SK-N-SH (cell line): Measurements from ENCODE around the gene CNTNAP2. TPM values are rescaled to one million over a fixed set of nuclear protein-coding genes. Genes with fewer than 3 reads are reported as not detected.

ENCODE experiments used
- ELF1 ChIP-seq: IDR thresholded peaks from 2 replicates; pipeline ENCODE4 v1.4.0; 2012
- EZH2phosphoT487 ChIP-seq: fragments of 200-600 bp; sonication (generic); IDR thresholded peaks from 2 replicates; pipeline ENCODE4 v1.6.1; 2017; ENCODE audit warnings: low read depth, mixed run types, mild to moderate bottlenecking, antibody characterized with exemption, moderate library complexity, borderline replicate concordance
- FOSL2 ChIP-seq: IDR thresholded peaks from 2 replicates; pipeline ENCODE4 v1.4.0; 2012; ENCODE audit warnings: low read depth, mild to moderate bottlenecking, moderate library complexity, borderline replicate concordance
- FOXM1 ChIP-seq: IDR thresholded peaks from 2 replicates; pipeline ENCODE4 v1.4.0; 2012; ENCODE audit warnings: low read depth, mild to moderate bottlenecking
- GABPA ChIP-seq: IDR thresholded peaks from 2 replicates; pipeline ENCODE4 v1.4.0; 2012; ENCODE audit warnings: low read depth, mild to moderate bottlenecking
- GATA2 ChIP-seq: sonication (generic); formaldehyde crosslinking; IDR thresholded peaks from 2 replicates; pipeline ENCODE4 v1.5.0; 2020; ENCODE audit warnings: mild to moderate bottlenecking, missing genetic modification reagents
- MXI1 ChIP-seq: IDR thresholded peaks from 2 replicates; pipeline ENCODE4 v1.6.1; 2012; ENCODE audit warnings: mild to moderate bottlenecking, low read depth, low read length, improper control_type of control experiment
- NFIC ChIP-seq: IDR thresholded peaks from 2 replicates; pipeline ENCODE4 v1.4.0; 2012; ENCODE audit warnings: borderline replicate concordance
- NRF1 ChIP-seq: IDR thresholded peaks from 2 replicates; pipeline ENCODE4 v1.6.1; 2012; ENCODE audit warnings: low read depth, mild to moderate bottlenecking, low read length
- POLR2AphosphoS5 ChIP-seq: IDR thresholded peaks from 2 replicates; pipeline ENCODE4 v1.6.1; 2012; ENCODE audit warnings: low read depth, low read length
- RAD21 ChIP-seq: IDR thresholded peaks from 2 replicates; pipeline ENCODE4 v1.6.1; 2012; ENCODE audit warnings: mild to moderate bottlenecking, low read length
- RCOR1 ChIP-seq: fragments of 150-350 bp; IDR thresholded peaks from 2 replicates; pipeline ENCODE4 v1.6.1; 2017; ENCODE audit warnings: antibody characterized with exemption, low read length
- RXRA ChIP-seq: IDR thresholded peaks from 2 replicates; pipeline ENCODE4 v1.4.0; 2012; ENCODE audit warnings: low read depth, mild to moderate bottlenecking, borderline replicate concordance
- SIN3A ChIP-seq: IDR thresholded peaks from 2 replicates; pipeline ENCODE4 v1.6.1; 2012; ENCODE audit warnings: low read depth, mild to moderate bottlenecking, low read length, moderate library complexity, borderline replicate concordance
- SMC3 ChIP-seq: IDR thresholded peaks from 2 replicates; pipeline ENCODE4 v1.6.1; 2012; ENCODE audit warnings: low read depth, low read length, improper control_type of control experiment
- TAF1 ChIP-seq: IDR thresholded peaks from 2 replicates; pipeline ENCODE4 v1.6.1; 2012; ENCODE audit warnings: low read depth, mild to moderate bottlenecking, low read length, moderate library complexity, borderline replicate concordance
- TCF12 ChIP-seq: IDR thresholded peaks from 2 replicates; pipeline ENCODE4 v1.4.0; 2012
- TEAD4 ChIP-seq: IDR thresholded peaks from 2 replicates; pipeline ENCODE4 v1.4.0; 2012; ENCODE audit warnings: mild to moderate bottlenecking, borderline replicate concordance; ENCODE audit not compliant: insufficient read depth
- YY1 ChIP-seq: IDR thresholded peaks from 2 replicates; pipeline ENCODE4 v1.4.0; 2012; ENCODE audit warnings: low read depth, mild to moderate bottlenecking
- polyA plus RNA-seq, 3 experiments: library from polyadenylated mRNA; depleted of rRNA; stranded (reverse); fragments of >200 nt; gene quantifications; 2 replicates each; pipeline ENCODE4 v1.2.3, GENCODE V29; 2012
- TF ChIP-seq, protein P1 (sequence below): fragments of 150-350 bp; IDR thresholded peaks from 2 replicates; pipeline ENCODE4 v1.6.1; 2017; ENCODE audit warnings: antibody characterized with exemption, low read length, low read depth, borderline replicate concordance
- TF ChIP-seq, protein P2 (sequence below): IDR thresholded peaks from 2 replicates; pipeline ENCODE4 v1.6.1; 2012; ENCODE audit warnings: mild to moderate bottlenecking, low read depth, low read length, moderate library complexity
- TF ChIP-seq, protein P3 (sequence below): IDR thresholded peaks from 2 replicates; pipeline ENCODE4 v1.4.0; 2012; ENCODE audit warnings: low read depth
- TF ChIP-seq, protein P4 (sequence below): fragments of 200-600 bp; sonication (generic); IDR thresholded peaks from 2 replicates; pipeline ENCODE4 v1.6.1; 2017; ENCODE audit warnings: antibody characterized with exemption, mild to moderate bottlenecking, moderate library complexity

CNTNAP2 gene
- polyA plus RNA-seq, 1 of the 3 experiments (the other 2 are of a cell fraction), result 3.4 TPM

DNA sequence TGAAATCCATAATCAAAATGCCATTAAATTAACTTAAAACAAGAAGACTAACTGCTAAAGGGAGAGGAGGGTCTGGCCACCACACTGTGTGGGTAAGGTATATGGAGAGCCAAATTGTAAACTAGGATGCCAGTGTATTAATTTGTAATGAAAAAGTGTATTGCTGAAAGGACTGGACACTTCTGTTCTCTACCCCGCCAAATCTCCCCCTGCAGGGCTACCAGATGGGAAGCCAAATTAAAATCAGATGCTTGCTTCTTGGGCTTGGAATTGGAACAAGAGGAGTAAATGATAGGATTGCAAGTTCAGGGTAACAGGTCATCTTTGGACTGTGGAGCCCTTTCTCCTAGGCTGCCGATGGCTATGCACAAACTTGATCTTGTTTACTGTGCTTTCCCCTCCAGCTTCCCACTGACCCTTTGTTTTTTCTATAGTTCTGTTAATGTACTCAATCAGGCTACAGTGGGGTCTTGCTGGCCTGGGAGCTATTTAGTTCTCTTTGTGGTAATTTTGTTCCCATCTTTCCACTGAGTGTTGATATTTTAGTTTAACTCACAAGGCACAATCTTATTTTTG is 1541.9 kb downstream of the CNTNAP2 start (continued):
- TF ChIP-seq YY1, result no peak
- TF ChIP-seq NFIC, result no peak
- TF ChIP-seq, protein P1, sequence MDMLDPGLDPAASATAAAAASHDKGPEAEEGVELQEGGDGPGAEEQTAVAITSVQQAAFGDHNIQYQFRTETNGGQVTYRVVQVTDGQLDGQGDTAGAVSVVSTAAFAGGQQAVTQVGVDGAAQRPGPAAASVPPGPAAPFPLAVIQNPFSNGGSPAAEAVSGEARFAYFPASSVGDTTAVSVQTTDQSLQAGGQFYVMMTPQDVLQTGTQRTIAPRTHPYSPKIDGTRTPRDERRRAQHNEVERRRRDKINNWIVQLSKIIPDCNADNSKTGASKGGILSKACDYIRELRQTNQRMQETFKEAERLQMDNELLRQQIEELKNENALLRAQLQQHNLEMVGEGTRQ, result no peak
- no peak for TF ChIP-seq TEAD4
- no peak for TF ChIP-seq RXRA
- TF ChIP-seq MXI1, result no peak
- peak; percentile 91 for TF ChIP-seq RCOR1
- TF ChIP-seq, protein P2, sequence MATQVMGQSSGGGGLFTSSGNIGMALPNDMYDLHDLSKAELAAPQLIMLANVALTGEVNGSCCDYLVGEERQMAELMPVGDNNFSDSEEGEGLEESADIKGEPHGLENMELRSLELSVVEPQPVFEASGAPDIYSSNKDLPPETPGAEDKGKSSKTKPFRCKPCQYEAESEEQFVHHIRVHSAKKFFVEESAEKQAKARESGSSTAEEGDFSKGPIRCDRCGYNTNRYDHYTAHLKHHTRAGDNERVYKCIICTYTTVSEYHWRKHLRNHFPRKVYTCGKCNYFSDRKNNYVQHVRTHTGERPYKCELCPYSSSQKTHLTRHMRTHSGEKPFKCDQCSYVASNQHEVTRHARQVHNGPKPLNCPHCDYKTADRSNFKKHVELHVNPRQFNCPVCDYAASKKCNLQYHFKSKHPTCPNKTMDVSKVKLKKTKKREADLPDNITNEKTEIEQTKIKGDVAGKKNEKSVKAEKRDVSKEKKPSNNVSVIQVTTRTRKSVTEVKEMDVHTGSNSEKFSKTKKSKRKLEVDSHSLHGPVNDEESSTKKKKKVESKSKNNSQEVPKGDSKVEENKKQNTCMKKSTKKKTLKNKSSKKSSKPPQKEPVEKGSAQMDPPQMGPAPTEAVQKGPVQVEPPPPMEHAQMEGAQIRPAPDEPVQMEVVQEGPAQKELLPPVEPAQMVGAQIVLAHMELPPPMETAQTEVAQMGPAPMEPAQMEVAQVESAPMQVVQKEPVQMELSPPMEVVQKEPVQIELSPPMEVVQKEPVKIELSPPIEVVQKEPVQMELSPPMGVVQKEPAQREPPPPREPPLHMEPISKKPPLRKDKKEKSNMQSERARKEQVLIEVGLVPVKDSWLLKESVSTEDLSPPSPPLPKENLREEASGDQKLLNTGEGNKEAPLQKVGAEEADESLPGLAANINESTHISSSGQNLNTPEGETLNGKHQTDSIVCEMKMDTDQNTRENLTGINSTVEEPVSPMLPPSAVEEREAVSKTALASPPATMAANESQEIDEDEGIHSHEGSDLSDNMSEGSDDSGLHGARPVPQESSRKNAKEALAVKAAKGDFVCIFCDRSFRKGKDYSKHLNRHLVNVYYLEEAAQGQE, result no peak
- no peak for TF ChIP-seq POLR2AphosphoS5
- TF ChIP-seq, protein P3, sequence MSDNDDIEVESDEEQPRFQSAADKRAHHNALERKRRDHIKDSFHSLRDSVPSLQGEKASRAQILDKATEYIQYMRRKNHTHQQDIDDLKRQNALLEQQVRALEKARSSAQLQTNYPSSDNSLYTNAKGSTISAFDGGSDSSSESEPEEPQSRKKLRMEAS, result no peak
- peak; percentile 34 for TF ChIP-seq RAD21
- TF ChIP-seq ELF1, result no peak
- peak; percentile 42; the same call in 1 of the 2 replicates for TF ChIP-seq GATA2 (CRISPR knock-in tag)
- TF ChIP-seq, protein P4, sequence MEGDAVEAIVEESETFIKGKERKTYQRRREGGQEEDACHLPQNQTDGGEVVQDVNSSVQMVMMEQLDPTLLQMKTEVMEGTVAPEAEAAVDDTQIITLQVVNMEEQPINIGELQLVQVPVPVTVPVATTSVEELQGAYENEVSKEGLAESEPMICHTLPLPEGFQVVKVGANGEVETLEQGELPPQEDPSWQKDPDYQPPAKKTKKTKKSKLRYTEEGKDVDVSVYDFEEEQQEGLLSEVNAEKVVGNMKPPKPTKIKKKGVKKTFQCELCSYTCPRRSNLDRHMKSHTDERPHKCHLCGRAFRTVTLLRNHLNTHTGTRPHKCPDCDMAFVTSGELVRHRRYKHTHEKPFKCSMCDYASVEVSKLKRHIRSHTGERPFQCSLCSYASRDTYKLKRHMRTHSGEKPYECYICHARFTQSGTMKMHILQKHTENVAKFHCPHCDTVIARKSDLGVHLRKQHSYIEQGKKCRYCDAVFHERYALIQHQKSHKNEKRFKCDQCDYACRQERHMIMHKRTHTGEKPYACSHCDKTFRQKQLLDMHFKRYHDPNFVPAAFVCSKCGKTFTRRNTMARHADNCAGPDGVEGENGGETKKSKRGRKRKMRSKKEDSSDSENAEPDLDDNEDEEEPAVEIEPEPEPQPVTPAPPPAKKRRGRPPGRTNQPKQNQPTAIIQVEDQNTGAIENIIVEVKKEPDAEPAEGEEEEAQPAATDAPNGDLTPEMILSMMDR, result no peak
- TF ChIP-seq FOSL2, result no peak
- no peak for TF ChIP-seq SIN3A
- TF ChIP-seq EZH2phosphoT487, result no peak
- no peak for TF ChIP-seq GABPA
- peak; percentile 73 for TF ChIP-seq TCF12
- no peak for TF ChIP-seq FOXM1
- TF ChIP-seq TAF1, result no peak
- TF ChIP-seq NRF1, result no peak
- no peak for TF ChIP-seq SMC3
